Caco-2 (cell line): ENCODE data around the gene S100A9. TPM values are rescaled to one million over a fixed set of nuclear protein-coding genes. Genes with fewer than 3 reads are reported as not detected.

Experiments
- BruUV-seq: library from RNA; stranded (reverse); fragments of 400-500 nt; replicated peaks from 2 replicates; lab custom pipeline; 2021; lab: Mats Ljungman, UMichigan
- CTCF ChIA-PET: fragments of 300-600 bp; sonication (Branson Sonifier 250); formaldehyde crosslinking; loops from one replicate; lab custom pipeline; 2022; ENCODE audit warnings: antibody characterized with exemption; lab: Charles Lee
- POLR2A ChIA-PET: fragments of 300-600 bp; sonication (Branson Sonifier 250); formaldehyde crosslinking; loops from one replicate; lab custom pipeline; 2022; ENCODE audit warnings: antibody characterized with exemption; lab: Charles Lee
- DNase-seq, 2 experiments: peaks; one replicate each; pipeline versions ENCODE4 v3.0.0 to v3.0.0-alpha.2; 2020 to 2022
- H3K27me3 ChIP-seq: replicated peaks from 2 replicates; pipeline ENCODE4 v1.6.0; 2011; ENCODE audit warnings: low read length; ENCODE audit not compliant: control insufficient read depth, insufficient read depth
- H3K36me3 ChIP-seq: 2 replicates; pipeline ENCODE4 v1.5.1; 2011; ENCODE audit warnings: low read length; ENCODE audit not compliant: control insufficient read depth, insufficient read depth
- H3K4me1 ChIP-seq: fragments of 250-450 bp; sonication (Bioruptor Pico); 2 replicates; pipeline ENCODE4 v1.5.1; 2020; ENCODE audit warnings: mild to moderate bottlenecking
- H3K4me3 ChIP-seq: 2 replicates; pipeline ENCODE4 v1.5.1; 2011; ENCODE audit warnings: low read depth, mild to moderate bottlenecking, control low read depth, low read length
- H3K9me3 ChIP-seq: fragments of 250-450 bp; sonication (Bioruptor Pico); 2 replicates; pipeline ENCODE4 v1.5.1; 2020; ENCODE audit warnings: mild to moderate bottlenecking, moderate library complexity
- H3K27ac Mint-ChIP-seq: one replicate; pipeline ENCODE4 v1.8.0; 2022; ENCODE audit warnings: mixed read lengths; ENCODE audit not compliant: unreplicated experiment
- H3K27me3 Mint-ChIP-seq: one replicate; pipeline ENCODE4 v1.8.0; 2022; ENCODE audit warnings: mixed read lengths; ENCODE audit not compliant: insufficient read depth, unreplicated experiment
- H3K36me3 Mint-ChIP-seq: one replicate; pipeline ENCODE4 v1.8.0; 2022; ENCODE audit warnings: mild to moderate bottlenecking, mixed read lengths; ENCODE audit not compliant: insufficient read depth, unreplicated experiment
- H3K4me1 Mint-ChIP-seq: one replicate; pipeline ENCODE4 v1.8.0; 2022; ENCODE audit warnings: low read depth, mixed read lengths; ENCODE audit not compliant: unreplicated experiment
- H3K4me3 Mint-ChIP-seq: one replicate; pipeline ENCODE4 v1.8.0; 2022; ENCODE audit warnings: mild to moderate bottlenecking, moderate library complexity, mixed read lengths; ENCODE audit not compliant: unreplicated experiment
- H3K9me3 Mint-ChIP-seq: one replicate; pipeline ENCODE4 v1.8.0; 2022; ENCODE audit warnings: mixed read lengths; ENCODE audit not compliant: unreplicated experiment
- intact Hi-C: fragments of 100-400 bp; cut with micrococcal nuclease; formaldehyde crosslinking; loops from one replicate; pipeline ENCODE4 v1.10.0; 2022; ENCODE audit not compliant: unreplicated experiment
- total RNA-seq: library from RNA; stranded (reverse); gene quantifications from 2 replicates; pipeline ENCODE4 v1.2.3, GENCODE V29; 2022
- TF ChIP-seq, protein P1 (sequence below), 2 experiments: fragments of 200-600 bp in 1 of 2; IDR thresholded peaks; 1 replicate in 1 of 2; 2 replicates in 1 of 2; pipeline versions ENCODE4 v1.5.1 to v1.8.0; 2011 to 2022; ENCODE audit warnings: antibody characterized with exemption in 1 of 2, control low read depth in 1 of 2, inconsistent platforms in 1 of 2, low read depth in 1 of 2, low read length in 1 of 2, mild to moderate bottlenecking in 1 of 2, moderate library complexity in 1 of 2; ENCODE audit not compliant: insufficient read depth in 1 of 2, severe bottlenecking in 1 of 2, unreplicated experiment in 1 of 2

Gene S100A9
- total RNA-seq, 1 experiment from 2014 or later = not detected

DNA sequence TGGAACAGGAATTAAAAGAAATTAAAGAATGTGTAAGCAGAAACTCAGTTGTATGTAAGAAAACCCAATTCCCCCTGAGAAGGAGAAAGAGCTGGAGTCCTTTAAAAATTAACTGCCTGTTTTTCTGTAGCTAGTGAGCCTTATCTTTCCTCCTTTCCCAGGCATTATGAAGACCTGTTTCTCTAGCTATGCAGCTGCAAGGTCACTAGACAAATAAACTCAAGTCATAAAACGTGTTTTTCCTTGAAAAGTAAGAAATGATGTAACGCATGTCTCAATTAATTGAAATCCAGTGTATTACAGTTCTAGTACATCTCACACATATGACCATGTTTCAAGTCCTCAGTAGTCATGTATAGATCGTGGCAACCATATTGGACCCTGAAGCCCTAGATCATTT, 12.5 kb downstream of the S100A9 start:
- ChIA-PET CTCF (no interaction called here), POLR2A (no interaction called here)
- no peaks in the 10 kb centered on the region for H3K9me3 ChIP-seq
- no peak overlapping the region for H3K4me3 ChIP-seq
- no peaks in the 10 kb centered on the region for H3K9me3 Mint-ChIP-seq
- peaks cover 6% of the 10 kb centered on the region; the same call in 1 of the 2 replicates for H3K4me1 ChIP-seq
- no TSS peak for BruUV-seq
- H3K4me3 Mint-ChIP-seq = no peak overlapping the region
- H3K36me3 ChIP-seq = no peaks in the 10 kb centered on the region
- no peaks in the 10 kb centered on the region for H3K27me3 ChIP-seq
- no peaks in the 10 kb centered on the region for H3K36me3 Mint-ChIP-seq
- TF ChIP-seq, protein P1, sequence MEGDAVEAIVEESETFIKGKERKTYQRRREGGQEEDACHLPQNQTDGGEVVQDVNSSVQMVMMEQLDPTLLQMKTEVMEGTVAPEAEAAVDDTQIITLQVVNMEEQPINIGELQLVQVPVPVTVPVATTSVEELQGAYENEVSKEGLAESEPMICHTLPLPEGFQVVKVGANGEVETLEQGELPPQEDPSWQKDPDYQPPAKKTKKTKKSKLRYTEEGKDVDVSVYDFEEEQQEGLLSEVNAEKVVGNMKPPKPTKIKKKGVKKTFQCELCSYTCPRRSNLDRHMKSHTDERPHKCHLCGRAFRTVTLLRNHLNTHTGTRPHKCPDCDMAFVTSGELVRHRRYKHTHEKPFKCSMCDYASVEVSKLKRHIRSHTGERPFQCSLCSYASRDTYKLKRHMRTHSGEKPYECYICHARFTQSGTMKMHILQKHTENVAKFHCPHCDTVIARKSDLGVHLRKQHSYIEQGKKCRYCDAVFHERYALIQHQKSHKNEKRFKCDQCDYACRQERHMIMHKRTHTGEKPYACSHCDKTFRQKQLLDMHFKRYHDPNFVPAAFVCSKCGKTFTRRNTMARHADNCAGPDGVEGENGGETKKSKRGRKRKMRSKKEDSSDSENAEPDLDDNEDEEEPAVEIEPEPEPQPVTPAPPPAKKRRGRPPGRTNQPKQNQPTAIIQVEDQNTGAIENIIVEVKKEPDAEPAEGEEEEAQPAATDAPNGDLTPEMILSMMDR (IDR thresholded peaks at IDR 0.05; ENCODE audit: insufficient read depth in 1 of 2, low read depth in 1 of 2, low read length in 1 of 2, severe bottlenecking in 1 of 2, unreplicated experiment in 1 of 2) = no peak
- no peaks in the 10 kb centered on the region for H3K4me1 Mint-ChIP-seq
- DNase-seq = no peak
- intact Hi-C loops = loop anchor here (1.0 kb wide), 1 partner anchor 13 kb away; the partner anchor contains the start of gene S100A9
- no peaks in the 10 kb centered on the region for H3K27me3 Mint-ChIP-seq
- H3K27ac Mint-ChIP-seq = no peak overlapping the region

DNA sequence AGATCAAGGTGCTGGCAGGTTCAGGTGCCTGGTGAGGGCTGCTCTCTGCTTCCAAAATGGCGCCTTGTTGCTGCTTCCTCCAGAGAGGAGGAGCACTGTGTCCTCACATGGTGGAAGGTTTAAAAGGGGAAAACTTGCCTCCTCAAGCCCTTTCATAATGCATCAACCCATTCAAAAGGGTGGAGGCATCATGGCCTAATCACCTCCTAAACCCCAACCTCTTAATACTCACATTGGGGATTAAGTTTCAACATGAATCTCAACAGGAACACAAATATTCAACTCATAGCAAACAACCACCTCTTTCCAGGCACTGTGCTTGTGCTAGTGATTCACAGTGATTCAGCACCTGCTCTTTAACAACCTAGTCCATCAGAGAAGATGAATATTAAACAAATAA, 13.6 kb downstream of the S100A9 start:
- CTCF ChIA-PET = no interaction called here

DNA sequence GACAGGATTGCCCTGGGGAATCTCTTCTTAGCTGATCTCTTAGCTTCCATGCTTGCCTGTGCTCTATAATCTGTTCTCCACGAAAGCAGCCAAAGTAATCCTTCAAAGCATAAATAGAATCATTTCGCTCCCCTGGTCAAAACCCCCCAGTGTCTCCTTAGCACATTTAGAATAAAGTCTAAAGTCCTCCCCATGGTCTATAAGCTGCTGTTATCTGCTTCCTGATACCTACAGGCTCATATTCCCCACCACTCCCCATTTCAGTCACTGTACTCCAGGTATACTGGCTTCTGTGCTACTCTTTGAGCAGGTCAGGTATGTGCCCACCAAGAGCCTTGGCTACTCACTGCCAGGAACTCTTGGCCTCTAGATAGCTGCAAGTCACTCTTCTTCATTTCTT, 14.9 kb downstream of the S100A9 start:
- DNase-seq = no peak
- intact Hi-C loops = no loop called here
- Histone ChIP-seq H3K4me3 (no peak overlapping the region), H3K4me1 (no peaks in the 10 kb centered on the region), H3K36me3 (no peaks in the 10 kb centered on the region), H3K27me3 (no peaks in the 10 kb centered on the region), H3K9me3 (no peaks in the 10 kb centered on the region)
- TF ChIP-seq, protein P1 (IDR thresholded peaks at IDR 0.05; ENCODE audit: insufficient read depth in 1 of 2, low read depth in 1 of 2, low read length in 1 of 2, severe bottlenecking in 1 of 2, unreplicated experiment in 1 of 2) = no peak
- POLR2A ChIA-PET = no interaction called here
- no TSS peak for BruUV-seq
- no peaks in the 10 kb centered on the region for H3K4me1 Mint-ChIP-seq
- H3K27me3 Mint-ChIP-seq = peaks cover 4% of the 10 kb centered on the region
- CTCF ChIA-PET = no interaction called here
- H3K36me3 Mint-ChIP-seq = no peaks in the 10 kb centered on the region
- no peak overlapping the region for H3K27ac Mint-ChIP-seq
- H3K9me3 Mint-ChIP-seq = no peaks in the 10 kb centered on the region
- no peak overlapping the region for H3K4me3 Mint-ChIP-seq

More for the DNA sequence above, 13.6 kb downstream of the S100A9 start:
- Mint-ChIP-seq H3K36me3 (no peaks in the 10 kb centered on the region), H3K4me3 (no peak overlapping the region), H3K9me3 (no peaks in the 10 kb centered on the region), H3K27me3 (no peaks in the 10 kb centered on the region), H3K27ac (no peak overlapping the region), H3K4me1 (no peaks in the 10 kb centered on the region)
- Histone ChIP-seq H3K36me3 (no peaks in the 10 kb centered on the region), H3K9me3 (no peaks in the 10 kb centered on the region), H3K4me3 (no peak overlapping the region), H3K4me1 (no peaks in the 10 kb centered on the region), H3K27me3 (no peaks in the 10 kb centered on the region)
- no TSS peak for BruUV-seq
- no peak for DNase-seq
- intact Hi-C loops = no loop called here
- TF ChIP-seq, protein P1 (IDR thresholded peaks at IDR 0.05; ENCODE audit: insufficient read depth in 1 of 2, low read depth in 1 of 2, low read length in 1 of 2, severe bottlenecking in 1 of 2, unreplicated experiment in 1 of 2) = no peak
- POLR2A ChIA-PET = no interaction called here
